Peyer's patch (tissue), 4 donors: ENCODE data around the gene GOLGA8M.
"Not testable (repeated sequence)": the region's sequence is repeated elsewhere in the genome, so short reads cannot be mapped to it uniquely, and the experiment has no call there.

Experiments used
- POLR2A ChIP-seq, 2 donors: fragments of 450-650 bp; IDR thresholded peaks; one replicate each; pipeline ENCODE4 v1.5.1; 2017; ENCODE audit warnings: antibody characterized with exemption in 2 of 2, mild to moderate bottlenecking in 2 of 2, moderate library complexity in 2 of 2
- TF ChIP-seq, protein P1 (sequence below), 6 experiments: fragments of 450-650 bp in 4 of 6; fragments of 200-600 bp in 2 of 6; sonication (generic) in 1 of 6; IDR thresholded peaks; one replicate each; pipeline ENCODE4 v1.5.1; 2017 to 2019; ENCODE audit warnings: antibody characterized with exemption in 6 of 6, mild to moderate bottlenecking in 3 of 6, moderate library complexity in 1 of 6

DNA sequence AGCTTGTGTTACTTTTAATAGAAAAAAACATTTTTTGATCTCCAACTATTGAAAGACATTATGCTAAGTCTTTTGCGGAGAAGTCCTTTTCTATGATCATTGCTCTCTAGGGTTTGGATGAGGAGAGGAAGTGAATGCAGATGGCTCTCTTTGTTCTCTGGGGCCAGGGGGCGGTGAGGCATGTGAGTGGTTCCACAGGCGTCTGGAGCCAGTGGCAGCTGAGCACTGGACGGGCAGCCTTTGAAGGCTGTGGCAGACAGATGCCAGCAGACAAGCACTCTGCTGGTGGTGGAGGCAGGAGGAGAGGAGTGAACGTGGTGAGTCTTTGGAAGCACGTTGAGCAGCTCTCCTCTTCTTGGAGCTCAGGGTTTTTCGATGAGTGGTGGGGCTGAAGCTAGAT, 51.5 kb downstream of the GOLGA8M start:
- TF ChIP-seq, protein P1, sequence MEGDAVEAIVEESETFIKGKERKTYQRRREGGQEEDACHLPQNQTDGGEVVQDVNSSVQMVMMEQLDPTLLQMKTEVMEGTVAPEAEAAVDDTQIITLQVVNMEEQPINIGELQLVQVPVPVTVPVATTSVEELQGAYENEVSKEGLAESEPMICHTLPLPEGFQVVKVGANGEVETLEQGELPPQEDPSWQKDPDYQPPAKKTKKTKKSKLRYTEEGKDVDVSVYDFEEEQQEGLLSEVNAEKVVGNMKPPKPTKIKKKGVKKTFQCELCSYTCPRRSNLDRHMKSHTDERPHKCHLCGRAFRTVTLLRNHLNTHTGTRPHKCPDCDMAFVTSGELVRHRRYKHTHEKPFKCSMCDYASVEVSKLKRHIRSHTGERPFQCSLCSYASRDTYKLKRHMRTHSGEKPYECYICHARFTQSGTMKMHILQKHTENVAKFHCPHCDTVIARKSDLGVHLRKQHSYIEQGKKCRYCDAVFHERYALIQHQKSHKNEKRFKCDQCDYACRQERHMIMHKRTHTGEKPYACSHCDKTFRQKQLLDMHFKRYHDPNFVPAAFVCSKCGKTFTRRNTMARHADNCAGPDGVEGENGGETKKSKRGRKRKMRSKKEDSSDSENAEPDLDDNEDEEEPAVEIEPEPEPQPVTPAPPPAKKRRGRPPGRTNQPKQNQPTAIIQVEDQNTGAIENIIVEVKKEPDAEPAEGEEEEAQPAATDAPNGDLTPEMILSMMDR (IDR thresholded peaks at IDR 0.05) = not testable (repeated sequence)
- not testable (repeated sequence) for TF ChIP-seq POLR2A (IDR thresholded peaks at IDR 0.05)
